ENCODE results near the gene WNT6.

The WNT6 gene

GRCh38 chr2:218859556-218859987, at the start of gene WNT6:
Gene WNT6 (plus strand): TSS chr2:218859805. CDS start chr2:218860038, 233 bp downstream.
- DNase-seq: no peak

- no peak for DNase-seq
Measured at GRCh38 chr2:218810256-218810655, 49.3 kb upstream of the WNT6 start.

- no peak for DNase-seq
Measured at GRCh38 chr2:218811382-218811781, 48.2 kb upstream of the WNT6 start.

- DNase-seq: no peak
Measured at GRCh38 chr2:218812096-218812815, 47.3 kb upstream of the WNT6 start.

GRCh38 chr2:218812861-218813260, 46.7 kb upstream of the WNT6 start:
- no peak for DNase-seq

- DNase-seq: no peak
Measured at GRCh38 chr2:218813771-218814460, 45.7 kb upstream of the WNT6 start.

GRCh38 chr2:218814540-218815243, 44.9 kb upstream of the WNT6 start:
- no peak for DNase-seq

GRCh38 chr2:218815244-218815637, 44.4 kb upstream of the WNT6 start:
- DNase-seq: no peak

- DNase-seq: no peak
Measured at GRCh38 chr2:218815649-218816048, 44.0 kb upstream of the WNT6 start.

GRCh38 chr2:218816561-218817011, 43.0 kb upstream of the WNT6 start:
- DNase-seq: no peak

- DNase-seq: no peak
Measured at GRCh38 chr2:218819093-218819492, 40.5 kb upstream of the WNT6 start.

- no peak for DNase-seq
Measured at GRCh38 chr2:218820746-218821369, 38.7 kb upstream of the WNT6 start.

GRCh38 chr2:218821605-218822211, 37.9 kb upstream of the WNT6 start:
- DNase-seq: no peak

GRCh38 chr2:218822622-218823021, 37.0 kb upstream of the WNT6 start:
- no peak for DNase-seq

- no peak for DNase-seq
Measured at GRCh38 chr2:218823196-218823855, 36.3 kb upstream of the WNT6 start.

GRCh38 chr2:218824004-218824403, 35.6 kb upstream of the WNT6 start:
- no peak for DNase-seq

GRCh38 chr2:218826791-218827190, 32.8 kb upstream of the WNT6 start:
- no peak for DNase-seq

GRCh38 chr2:218827701-218828476, 31.7 kb upstream of the WNT6 start:
- no peak for DNase-seq

GRCh38 chr2:218828477-218828778, 31.2 kb upstream of the WNT6 start:
- no peak for DNase-seq

- DNase-seq: no peak
Measured at GRCh38 chr2:218829868-218830451, 29.6 kb upstream of the WNT6 start.
